Stimulated activated naive CD4-positive, alpha-beta T cell (primary cell): ENCODE data around the gene IQGAP1.
"Not testable (repeated sequence)": the region's sequence is repeated elsewhere in the genome, so short reads cannot be mapped to it uniquely, and the experiment has no call there.

ENCODE experiments used
- DNase-seq, 6 experiments: peaks; one replicate each; lab custom pipeline; 2025; lab: John Stamatoyannopoulos, UW

IQGAP1 gene

DNA sequence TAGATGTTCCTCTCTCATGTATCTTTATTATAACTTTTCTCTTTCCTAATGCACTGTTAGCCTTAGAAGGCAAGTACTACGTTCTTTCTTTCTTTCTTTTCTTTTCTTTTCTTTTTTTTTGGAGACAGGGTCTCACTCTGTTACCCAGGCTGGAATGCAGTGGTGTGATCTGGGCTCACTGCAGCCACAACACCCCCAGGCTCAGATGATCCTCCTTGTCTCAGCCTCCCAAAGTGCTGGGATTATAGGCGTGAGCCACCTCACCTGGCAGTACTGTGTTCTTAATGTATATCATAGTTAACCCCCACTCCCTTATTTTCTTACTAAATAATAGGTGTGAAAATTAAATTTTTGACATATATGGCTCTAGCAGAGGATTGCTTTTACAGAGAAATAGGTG lies 23.1 kb downstream of the IQGAP1 start:
- no peak for DNase-seq

GRCh38 chr15:90412356-90413194 lies 24.5 kb downstream of the IQGAP1 start:
- no peak for DNase-seq

- DNase-seq, result no peak
These were observed 25.7 kb downstream of the IQGAP1 start for GRCh38 chr15:90413411-90414379.

GRCh38 chr15:90414408-90415028 lies 26.5 kb downstream of the IQGAP1 start:
- DNase-seq, result no peak

GRCh38 chr15:90416052-90416451 lies 28.0 kb downstream of the IQGAP1 start:
- not testable (repeated sequence) for DNase-seq

DNA sequence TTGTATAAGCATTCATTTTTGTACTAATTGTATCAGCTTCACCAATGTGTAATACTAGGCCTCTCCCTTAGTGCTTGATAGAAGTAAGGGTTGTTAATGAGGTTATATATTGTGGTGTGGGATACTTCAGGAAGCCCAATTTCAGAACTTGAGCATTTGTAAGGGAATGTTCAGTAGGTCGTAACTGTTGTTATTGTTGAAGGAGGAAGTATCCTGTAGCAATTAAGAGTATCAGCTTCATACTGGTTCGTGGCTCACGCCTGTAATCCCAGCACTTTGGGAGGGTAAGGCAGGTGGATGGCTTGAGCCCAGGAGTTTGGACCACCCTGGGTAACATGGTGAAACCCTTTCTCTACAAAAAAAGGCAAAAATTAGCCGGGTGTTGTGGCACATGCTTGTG lies 30.6 kb downstream of the IQGAP1 start:
- DNase-seq, result no peak

DNA sequence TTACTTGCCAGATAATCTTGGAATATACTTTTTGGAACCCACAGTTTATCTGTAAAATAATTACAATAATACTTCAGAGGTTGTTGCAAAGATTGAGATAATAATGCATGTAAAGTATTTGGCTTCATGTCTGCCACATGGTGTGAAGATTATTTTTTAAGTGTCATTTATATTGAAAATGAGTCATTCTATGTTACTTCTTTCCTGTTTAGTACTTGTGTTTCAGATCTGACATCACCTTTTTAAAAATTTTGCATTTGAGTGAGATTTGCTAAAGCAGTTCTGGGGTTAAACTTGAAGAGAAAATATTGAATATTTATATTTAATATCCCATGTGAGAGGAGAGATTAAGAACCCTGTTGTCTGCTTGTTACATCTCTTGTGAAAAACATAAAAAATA lies 31.2 kb downstream of the IQGAP1 start:
- DNase-seq, result no peak

DNA sequence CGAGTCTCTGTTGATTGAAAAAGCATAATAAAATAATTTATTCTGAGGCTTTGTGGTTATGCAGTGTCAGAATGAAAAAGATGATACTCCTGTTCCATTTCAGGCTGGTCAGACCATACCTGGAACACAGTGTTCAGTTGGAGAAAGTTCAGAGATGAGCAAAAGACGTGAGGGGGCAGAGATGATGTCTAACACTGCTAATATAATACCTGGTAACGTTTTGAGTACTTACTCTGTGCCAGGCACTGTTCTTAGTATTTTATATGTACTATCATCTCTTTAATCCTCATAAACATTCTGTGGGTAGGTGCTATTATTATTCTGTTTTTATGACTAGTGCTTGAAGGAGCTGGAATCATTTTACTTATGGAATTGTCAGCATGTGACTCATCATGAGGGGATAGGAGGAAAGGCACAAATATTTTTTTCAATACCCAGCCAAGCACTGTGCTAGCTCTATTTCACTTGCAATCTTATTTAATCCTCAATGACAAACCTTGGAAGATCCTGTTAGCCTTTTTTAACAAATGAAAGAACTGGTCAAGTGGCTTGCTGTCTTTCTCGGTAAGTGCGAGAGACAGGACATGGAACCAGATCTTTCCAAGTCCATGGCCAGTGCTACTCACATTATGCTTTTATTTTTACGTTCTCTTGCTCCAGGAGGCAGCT lies 31.8 kb downstream of the IQGAP1 start:
- no peak for DNase-seq

GRCh38 chr15:90420451-90420850 lies 32.4 kb downstream of the IQGAP1 start:
- DNase-seq, result no peak

GRCh38 chr15:90421527-90421926 lies 33.5 kb downstream of the IQGAP1 start:
- DNase-seq, result no peak

DNA sequence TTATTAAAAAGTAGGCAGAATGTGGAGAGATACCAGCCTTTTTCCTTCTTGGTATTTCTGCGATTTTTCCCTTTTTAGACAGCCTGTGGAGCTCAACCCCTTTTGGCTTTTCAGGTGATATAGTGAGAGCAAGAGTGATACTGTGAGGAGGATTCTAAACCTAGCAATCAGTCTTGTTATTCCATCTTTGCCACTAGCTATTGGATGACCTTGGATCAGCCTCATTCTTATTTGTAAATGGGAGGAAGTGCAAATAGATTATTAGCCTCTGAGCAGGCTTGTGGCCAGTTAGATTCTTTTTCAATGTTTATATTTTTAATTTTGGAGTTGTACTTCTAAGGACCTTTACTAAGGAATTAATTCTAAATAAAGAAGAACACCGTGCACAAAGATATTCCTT lies 34.0 kb downstream of the IQGAP1 start:
- DNase-seq, result no peak

- no peak for DNase-seq
These were observed 34.9 kb downstream of the IQGAP1 start for GRCh38 chr15:90422936-90423335.

- DNase-seq, result no peak
These were observed 35.8 kb downstream of the IQGAP1 start for GRCh38 chr15:90423801-90424319.

DNA sequence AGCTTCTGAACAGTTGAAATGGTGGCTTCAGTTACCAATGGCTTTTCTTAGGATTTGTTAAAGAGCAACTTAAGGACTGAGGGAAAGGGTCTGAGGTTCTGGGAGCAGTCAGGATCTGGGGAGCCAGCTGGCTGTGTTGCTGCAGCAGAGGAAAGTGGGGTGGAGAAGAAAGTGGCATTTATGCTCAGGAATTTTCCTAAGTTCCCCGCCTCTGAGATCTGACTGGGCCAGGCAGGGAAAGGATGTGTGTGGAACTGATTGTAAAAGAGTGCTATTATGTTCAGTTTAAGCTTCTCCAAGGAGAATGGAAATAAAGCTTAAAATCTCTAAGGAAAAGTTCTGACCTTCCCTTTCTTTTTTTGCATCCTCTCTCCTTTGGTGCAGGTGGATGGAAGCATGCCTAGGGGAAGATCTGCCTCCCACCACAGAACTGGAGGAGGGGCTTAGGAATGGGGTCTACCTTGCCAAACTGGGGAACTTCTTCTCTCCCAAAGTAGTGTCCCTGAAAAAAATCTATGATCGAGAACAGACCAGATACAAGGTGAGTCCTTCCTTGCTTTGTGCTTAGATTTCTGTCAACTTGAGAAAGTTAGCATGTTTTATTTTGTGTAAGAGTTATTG lies 37.8 kb downstream of the IQGAP1 start:
- DNase-seq, result no peak

DNA sequence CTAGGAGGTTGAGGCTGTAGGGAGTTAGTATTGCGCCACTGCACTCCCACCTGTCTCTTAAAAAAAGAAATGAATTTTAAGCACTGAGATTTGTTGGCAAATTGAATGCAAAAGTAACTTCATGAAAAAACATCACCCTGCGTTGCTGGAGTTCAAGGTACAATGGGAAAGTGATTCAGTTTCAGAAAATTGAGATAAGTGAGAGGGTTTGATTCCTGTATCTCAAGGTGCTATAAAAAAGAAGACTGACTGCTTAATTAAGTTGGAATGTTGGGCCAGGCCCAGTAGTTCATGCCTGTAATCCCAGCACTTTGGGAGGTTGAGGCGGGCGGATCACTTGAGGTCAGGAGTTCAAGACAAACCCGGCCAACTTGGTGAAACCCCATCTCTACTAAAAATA lies 39.1 kb downstream of the IQGAP1 start:
- no peak for DNase-seq

GRCh38 chr15:90432253-90432652 lies 44.2 kb downstream of the IQGAP1 start:
- no peak for DNase-seq

DNA sequence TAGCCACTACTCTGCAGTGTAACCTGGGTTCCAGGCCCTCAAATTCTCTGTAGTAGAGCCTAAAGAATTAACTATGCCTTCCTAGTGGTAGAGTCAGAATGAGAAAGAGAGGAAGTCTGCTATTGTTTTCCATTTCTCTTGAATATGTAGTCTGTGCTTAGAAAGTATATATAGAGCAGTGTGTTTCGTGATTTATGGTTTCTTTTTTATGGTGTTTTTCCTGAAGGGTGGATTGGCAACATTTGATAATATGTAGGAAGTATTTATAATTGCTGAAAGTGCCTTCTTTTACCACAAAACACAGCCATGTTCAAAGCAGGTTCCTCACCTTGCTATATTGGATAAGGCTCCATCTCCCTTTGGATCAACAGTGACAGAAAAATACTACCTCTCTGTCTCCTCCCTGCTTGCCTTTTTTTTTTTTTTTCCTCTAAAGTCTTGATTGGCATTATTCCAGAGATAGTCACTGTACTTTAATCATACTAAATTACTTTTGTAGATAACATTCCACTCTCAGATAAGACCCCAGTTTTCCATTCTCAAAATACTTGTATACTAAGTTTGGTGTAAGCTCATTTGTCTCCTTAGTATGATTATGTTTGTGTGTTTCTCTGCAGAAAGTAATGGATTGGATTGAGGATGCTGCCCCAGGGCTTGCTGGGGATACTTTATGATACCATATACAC lies 47.8 kb downstream of the IQGAP1 start:
- no peak for DNase-seq

DNA sequence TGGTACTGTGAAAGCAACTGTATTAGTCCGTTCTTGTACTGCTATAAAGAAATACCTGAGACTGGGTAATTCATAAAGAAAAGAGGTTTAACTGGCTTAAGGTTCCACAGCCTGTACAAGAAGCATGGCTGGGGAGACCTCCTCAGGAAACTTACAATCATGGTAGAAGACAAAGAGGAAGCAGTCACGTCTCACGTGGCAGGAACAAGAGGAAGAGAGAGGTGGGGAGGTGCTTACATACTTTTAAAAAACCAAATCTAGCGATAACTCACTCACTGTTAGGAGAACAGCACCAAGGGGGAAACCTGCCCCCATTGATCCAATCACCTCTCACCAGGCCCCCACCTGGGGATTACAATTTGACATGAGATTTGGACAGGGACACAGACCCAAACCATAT lies 48.9 kb downstream of the IQGAP1 start:
- no peak for DNase-seq

GRCh38 chr15:90437516-90437915 lies 49.5 kb downstream of the IQGAP1 start:
- no peak for DNase-seq

- no peak for DNase-seq
These were observed 51.9 kb downstream of the IQGAP1 start for GRCh38 chr15:90439946-90440345.

- no peak for DNase-seq
These were observed 53.0 kb downstream of the IQGAP1 start for GRCh38 chr15:90441027-90441426.
